Breast epithelium (tissue), 3 donors: Measurements from ENCODE around the gene PLCG1.

Source experiments
- POLR2A ChIP-seq: fragments of 450-650 bp; IDR thresholded peaks from one replicate; pipeline ENCODE4 v1.6.1; 2016; ENCODE audit warnings: antibody characterized with exemption, mild to moderate bottlenecking, moderate library complexity
- TF ChIP-seq, protein P1 (sequence below), 3 donors: fragments of 450-650 bp; IDR thresholded peaks; one replicate each; pipeline ENCODE4 v1.5.1; 2016 to 2017; ENCODE audit warnings: antibody characterized with exemption in 3 of 3, mild to moderate bottlenecking in 3 of 3, moderate library complexity in 3 of 3

- TF ChIP-seq, protein P1, sequence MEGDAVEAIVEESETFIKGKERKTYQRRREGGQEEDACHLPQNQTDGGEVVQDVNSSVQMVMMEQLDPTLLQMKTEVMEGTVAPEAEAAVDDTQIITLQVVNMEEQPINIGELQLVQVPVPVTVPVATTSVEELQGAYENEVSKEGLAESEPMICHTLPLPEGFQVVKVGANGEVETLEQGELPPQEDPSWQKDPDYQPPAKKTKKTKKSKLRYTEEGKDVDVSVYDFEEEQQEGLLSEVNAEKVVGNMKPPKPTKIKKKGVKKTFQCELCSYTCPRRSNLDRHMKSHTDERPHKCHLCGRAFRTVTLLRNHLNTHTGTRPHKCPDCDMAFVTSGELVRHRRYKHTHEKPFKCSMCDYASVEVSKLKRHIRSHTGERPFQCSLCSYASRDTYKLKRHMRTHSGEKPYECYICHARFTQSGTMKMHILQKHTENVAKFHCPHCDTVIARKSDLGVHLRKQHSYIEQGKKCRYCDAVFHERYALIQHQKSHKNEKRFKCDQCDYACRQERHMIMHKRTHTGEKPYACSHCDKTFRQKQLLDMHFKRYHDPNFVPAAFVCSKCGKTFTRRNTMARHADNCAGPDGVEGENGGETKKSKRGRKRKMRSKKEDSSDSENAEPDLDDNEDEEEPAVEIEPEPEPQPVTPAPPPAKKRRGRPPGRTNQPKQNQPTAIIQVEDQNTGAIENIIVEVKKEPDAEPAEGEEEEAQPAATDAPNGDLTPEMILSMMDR (IDR thresholded peaks at IDR 0.05): no peak
- no peak for TF ChIP-seq POLR2A
These were observed 77.3 kb downstream of the PLCG1 start for GRCh38 chr20:41214666-41215065.
